Measurements from ENCODE around the gene DPM2. TPM values are rescaled to one million over a fixed set of nuclear protein-coding genes. Genes with fewer than 3 reads are reported as not detected.
A peak's percentile ranks its signal among the peaks of the same experiment; 100 is the strongest.

The DPM2 gene, protein sequence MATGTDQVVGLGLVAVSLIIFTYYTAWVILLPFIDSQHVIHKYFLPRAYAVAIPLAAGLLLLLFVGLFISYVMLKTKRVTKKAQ
- total RNA-seq = 26.3 to 28.9 TPM (median 27.8 TPM) in 3 replicates
- long read RNA-seq, transcript DPM2-201 (4 exons, 1,542 nt) = major isoform, 34 of 64 reads
- long read RNA-seq, transcript DPM2-205 (3 exons, 1,662 nt) = minor isoform, 9 of 64 reads
- long read RNA-seq, partial matches to known transcripts = 10 of 64 reads
- long read RNA-seq, other reads (novel, unspliced or antisense) = 7 of 64 reads

DNA sequence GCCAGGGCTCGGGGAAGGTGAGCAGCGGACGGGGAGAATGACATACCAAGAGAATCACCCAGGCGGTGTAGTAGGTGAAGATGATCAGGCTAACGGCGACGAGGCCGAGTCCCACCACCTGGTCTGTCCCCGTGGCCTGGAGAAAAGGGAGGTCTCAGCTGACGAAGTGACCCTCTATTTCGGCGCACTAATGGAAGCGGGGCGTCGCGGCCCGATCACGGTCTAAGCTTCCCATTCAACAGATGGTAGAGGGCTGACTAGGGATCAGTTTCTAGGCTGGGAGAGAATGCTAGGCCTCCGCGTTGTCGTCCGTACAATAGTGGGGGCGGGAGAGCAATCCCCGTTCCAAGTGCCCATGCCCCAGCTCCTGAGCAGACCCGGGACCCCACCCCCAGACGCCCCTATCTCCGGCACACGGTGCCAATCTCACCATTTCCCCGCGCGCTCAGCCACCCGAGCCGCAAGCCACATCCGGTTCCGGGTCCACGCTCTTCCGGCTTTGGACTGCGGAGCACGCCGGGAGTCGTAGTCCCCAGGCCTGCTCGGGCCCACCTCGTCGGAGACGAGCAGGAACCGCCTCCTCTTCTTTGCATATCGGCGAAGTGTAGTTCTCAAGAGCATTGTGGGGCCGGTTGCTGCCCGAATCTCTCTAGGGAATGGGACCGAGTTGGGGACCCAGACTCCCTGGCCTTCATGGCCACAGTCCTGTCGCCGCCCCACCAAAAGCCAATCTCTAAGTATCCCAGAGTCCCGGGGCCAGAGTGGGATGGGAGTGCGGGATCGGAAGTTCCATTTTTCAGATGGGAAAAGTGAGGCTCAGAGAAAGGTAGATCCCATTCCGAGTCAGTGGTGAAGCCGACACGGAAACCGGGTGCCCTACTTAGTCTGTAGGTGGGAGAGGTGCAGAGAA is at the start of gene DPM2:
DPM2 (minus strand) TSS at position 467 of the 910 bp plus-strand sequence; CDS start at position 433, 34 bp downstream.
- H3K36me3 Mint-ChIP-seq (ENCODE audit: low read depth) = peaks cover 11% of the 10 kb centered on the region

GRCh38 chr9:127987103-127987614 is 49.5 kb upstream of the DPM2 start:
- no peak for DNase-seq (ENCODE audit: low spot score)
- Mint-ChIP-seq H3K4me1 (ENCODE audit: low read depth) (no peaks in the 10 kb centered on the region), H3K27ac (ENCODE audit: unreplicated experiment) (no peak overlapping the region), H3K36me3 (ENCODE audit: low read depth) (no peaks in the 10 kb centered on the region), H3K27me3 (ENCODE audit: low read depth) (no peaks in the 10 kb centered on the region), H3K9me3 (ENCODE audit: low read depth) (no peaks in the 10 kb centered on the region), H3K4me3 (ENCODE audit: unreplicated experiment) (no peak overlapping the region)
- TF ChIP-seq CTCF (IDR thresholded peaks at IDR 0.05) = no peak

More for the DNA sequence above, at the start of gene DPM2:
- no peak for DNase-seq (ENCODE audit: low spot score)
- no peaks in the 10 kb centered on the region for H3K9me3 Mint-ChIP-seq (ENCODE audit: low read depth)
- H3K4me3 Mint-ChIP-seq (ENCODE audit: unreplicated experiment) = peak within 1 kb of the TSS; percentile 89
- TF ChIP-seq CTCF (IDR thresholded peaks at IDR 0.05) = no peak
- H3K27me3 Mint-ChIP-seq (ENCODE audit: low read depth) = no peaks in the 10 kb centered on the region
- peak within 1 kb of the TSS; percentile 87 for H3K27ac Mint-ChIP-seq (ENCODE audit: unreplicated experiment)
- H3K4me1 Mint-ChIP-seq (ENCODE audit: low read depth) = peaks cover 44% of the 10 kb centered on the region

- TF ChIP-seq CTCF (IDR thresholded peaks at IDR 0.05) = no peak
- Mint-ChIP-seq H3K4me3 (ENCODE audit: unreplicated experiment) (no peak overlapping the region), H3K9me3 (ENCODE audit: low read depth) (no peaks in the 10 kb centered on the region), H3K36me3 (ENCODE audit: low read depth) (no peaks in the 10 kb centered on the region), H3K27me3 (ENCODE audit: low read depth) (no peaks in the 10 kb centered on the region), H3K27ac (ENCODE audit: unreplicated experiment) (no peak overlapping the region), H3K4me1 (ENCODE audit: low read depth) (peaks cover 9% of the 10 kb centered on the region)
- no peak for DNase-seq (ENCODE audit: low spot score)
Observed at GRCh38 chr9:127985011-127985410, 47.4 kb upstream of the DPM2 start.

GRCh38 chr9:127983847-127984289 is 46.2 kb upstream of the DPM2 start:
- H3K4me3 Mint-ChIP-seq (ENCODE audit: unreplicated experiment) = no peak overlapping the region
- no peaks in the 10 kb centered on the region for H3K9me3 Mint-ChIP-seq (ENCODE audit: low read depth)
- no peaks in the 10 kb centered on the region for H3K27me3 Mint-ChIP-seq (ENCODE audit: low read depth)
- H3K4me1 Mint-ChIP-seq (ENCODE audit: low read depth) = peaks cover 13% of the 10 kb centered on the region
- H3K27ac Mint-ChIP-seq (ENCODE audit: unreplicated experiment) = no peak overlapping the region
- no peak for TF ChIP-seq CTCF (IDR thresholded peaks at IDR 0.05)
- DNase-seq (ENCODE audit: low spot score) = no peak
- H3K36me3 Mint-ChIP-seq (ENCODE audit: low read depth) = no peaks in the 10 kb centered on the region

- Mint-ChIP-seq H3K9me3 (ENCODE audit: low read depth) (no peaks in the 10 kb centered on the region), H3K4me1 (ENCODE audit: low read depth) (peaks cover 20% of the 10 kb centered on the region), H3K36me3 (ENCODE audit: low read depth) (no peaks in the 10 kb centered on the region), H3K27ac (ENCODE audit: unreplicated experiment) (no peak overlapping the region), H3K27me3 (ENCODE audit: low read depth) (no peaks in the 10 kb centered on the region), H3K4me3 (ENCODE audit: unreplicated experiment) (no peak overlapping the region)
- TF ChIP-seq CTCF (IDR thresholded peaks at IDR 0.05) = no peak
- no peak for DNase-seq (ENCODE audit: low spot score)
Observed at GRCh38 chr9:127982912-127983311, 45.3 kb upstream of the DPM2 start.

All from chondrocyte (in vitro differentiated cells).